NCI-H446 treated with DMSO at 0.1 percent for 48 hours (cell line): Measurements from ENCODE around the gene MEF2D.

Experiments used
- DNase-seq: peaks from one replicate; lab custom pipeline; 2025; lab: John Stamatoyannopoulos, UW

MEF2D gene

DNA sequence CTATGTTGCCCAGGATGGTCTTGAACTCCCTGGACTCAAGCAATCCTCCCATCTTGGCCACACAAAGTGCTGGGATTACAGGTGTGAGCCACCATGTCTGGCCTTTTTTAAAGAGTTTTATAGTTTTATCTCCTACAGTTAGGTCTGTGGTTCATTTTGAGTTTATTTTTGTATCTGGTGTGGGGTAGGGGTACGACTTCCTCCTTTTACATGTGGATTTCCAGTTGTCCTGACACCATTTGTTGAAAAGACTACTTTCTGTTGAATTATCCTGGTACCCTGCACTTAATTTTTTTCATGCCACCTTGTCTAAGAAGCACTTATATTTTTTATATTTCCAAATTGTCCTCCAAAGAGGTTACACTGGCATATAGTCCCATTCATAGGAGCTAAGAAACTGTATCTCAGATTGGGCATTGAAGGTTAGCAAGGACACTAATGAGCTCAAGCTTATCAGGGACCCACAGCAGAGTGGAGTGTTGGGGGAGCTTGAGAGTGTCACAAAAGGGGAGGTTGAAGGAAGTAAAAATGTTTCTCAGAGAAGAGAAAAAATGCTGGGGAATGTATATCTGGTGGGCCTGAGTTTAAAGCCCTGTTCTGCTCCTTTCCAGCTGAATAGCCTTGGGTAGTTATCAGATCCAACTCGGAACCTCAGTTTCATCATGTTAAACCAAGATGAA is 23.4 kb upstream of the MEF2D start:
- no peak for DNase-seq

- DNase-seq, result no peak
Observed at GRCh38 chr1:156522443-156522970, 21.9 kb upstream of the MEF2D start.

DNA sequence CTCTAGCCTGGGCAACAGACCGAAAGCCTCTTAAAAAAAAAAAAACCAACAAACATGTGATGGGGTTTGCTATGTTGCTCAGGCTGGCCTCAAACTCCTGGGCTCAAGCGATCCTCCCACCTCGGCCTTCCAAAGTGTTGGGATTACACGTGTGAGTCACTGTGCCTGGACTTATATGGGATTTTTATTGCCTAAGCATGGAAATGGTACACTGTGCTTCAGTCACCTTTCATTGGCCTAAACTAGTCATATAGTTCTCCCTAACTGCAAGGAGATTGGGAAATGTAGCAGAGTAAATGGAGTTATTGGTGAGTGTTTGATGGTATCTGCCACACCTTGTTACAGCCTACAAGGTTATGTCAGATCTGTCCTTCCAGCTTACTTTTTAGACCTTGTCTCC is 17.2 kb upstream of the MEF2D start:
- DNase-seq, result no peak

- no peak for DNase-seq
Observed at GRCh38 chr1:156516821-156517220, 16.2 kb upstream of the MEF2D start.

GRCh38 chr1:156515956-156516355 is 15.4 kb upstream of the MEF2D start:
- DNase-seq, result no peak

DNA sequence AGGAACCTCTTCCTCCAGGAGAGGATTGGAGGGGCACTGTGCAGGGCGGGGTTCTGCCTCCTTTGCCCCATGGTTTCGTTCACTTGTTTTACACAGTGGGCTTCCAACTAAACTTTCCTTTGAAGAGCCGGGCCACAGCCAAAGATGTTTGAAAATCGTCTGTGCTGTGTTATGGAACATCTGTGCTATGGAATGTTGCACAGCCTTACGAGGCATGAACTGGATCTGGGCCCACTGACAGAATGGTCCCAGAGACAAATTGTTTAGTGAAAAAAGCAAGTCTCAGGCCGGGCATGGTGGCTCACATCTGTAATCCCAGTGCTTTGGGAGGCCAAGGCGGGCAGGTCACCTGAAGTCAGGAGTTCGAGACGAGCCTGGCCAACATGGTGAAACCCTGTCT is 12.6 kb upstream of the MEF2D start:
- no peak for DNase-seq

DNA sequence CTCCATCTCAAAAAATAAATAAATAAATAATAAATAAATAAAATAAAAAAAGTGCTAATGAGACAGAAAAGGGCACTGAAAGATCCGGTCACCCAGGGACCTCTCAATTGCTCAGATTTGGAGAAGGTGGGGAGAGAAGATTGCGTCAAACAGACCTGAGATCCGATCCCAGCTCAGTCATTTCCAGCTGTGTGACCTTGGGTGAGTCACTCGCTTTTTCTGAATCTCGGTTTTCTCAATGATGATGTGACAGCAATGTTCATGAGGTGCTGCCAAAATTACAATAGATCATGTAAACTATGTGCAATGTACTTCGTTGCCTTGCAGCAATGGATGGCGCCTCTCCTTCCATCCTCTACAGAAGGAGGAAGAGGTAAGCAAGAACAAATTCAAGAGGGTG is 11.1 kb upstream of the MEF2D start:
- DNase-seq, result no peak

DNA sequence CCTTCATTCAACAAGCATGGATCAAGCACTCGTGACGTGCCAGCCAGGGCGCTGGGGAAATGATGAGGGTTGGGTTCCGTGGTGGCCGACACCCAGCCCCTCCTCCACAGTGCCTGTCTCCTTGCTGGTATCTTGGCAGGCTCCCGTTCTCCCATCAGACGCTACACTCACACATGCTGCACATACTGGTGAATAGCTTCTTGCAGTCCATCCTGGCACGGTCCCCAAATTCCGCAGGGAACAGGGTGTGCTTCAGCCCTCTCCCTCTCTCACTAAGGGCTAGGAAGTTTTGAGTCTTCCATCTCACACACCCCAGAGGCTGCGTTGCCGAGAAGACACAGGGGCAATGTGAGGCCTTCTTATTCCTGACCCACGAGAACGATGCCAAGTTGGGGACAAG is 10.1 kb upstream of the MEF2D start:
- DNase-seq, result peak; percentile 42

- no peak for DNase-seq
Observed at GRCh38 chr1:156509424-156510034, 9.0 kb upstream of the MEF2D start.

- no peak for DNase-seq
Observed at GRCh38 chr1:156508955-156509234, 8.3 kb upstream of the MEF2D start.

GRCh38 chr1:156508205-156508954 is 7.8 kb upstream of the MEF2D start:
- DNase-seq, result no peak

DNA sequence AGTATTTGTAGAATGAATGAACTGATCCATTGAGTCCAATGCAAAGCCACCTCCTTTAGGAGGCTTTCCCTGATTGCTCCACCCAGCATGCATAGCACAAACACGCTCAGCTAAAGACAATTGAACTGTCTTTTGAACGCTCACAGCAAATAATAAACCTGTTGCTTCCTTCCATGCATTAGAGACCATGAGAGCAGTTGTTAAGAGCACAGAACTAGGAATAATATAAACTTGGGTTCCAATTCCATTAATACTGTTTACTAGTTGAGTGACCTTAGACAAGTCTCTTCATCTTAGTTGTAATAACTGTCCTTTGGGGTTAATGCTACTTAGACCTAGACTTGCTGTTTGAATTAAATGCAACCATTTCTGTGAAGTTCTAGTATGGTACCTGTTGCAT is 5.9 kb upstream of the MEF2D start:
- no peak for DNase-seq

- no peak for DNase-seq
Observed at GRCh38 chr1:156505679-156506298, 5.2 kb upstream of the MEF2D start.

GRCh38 chr1:156504821-156505678 is 4.5 kb upstream of the MEF2D start:
- DNase-seq, result peak; percentile 97

DNA sequence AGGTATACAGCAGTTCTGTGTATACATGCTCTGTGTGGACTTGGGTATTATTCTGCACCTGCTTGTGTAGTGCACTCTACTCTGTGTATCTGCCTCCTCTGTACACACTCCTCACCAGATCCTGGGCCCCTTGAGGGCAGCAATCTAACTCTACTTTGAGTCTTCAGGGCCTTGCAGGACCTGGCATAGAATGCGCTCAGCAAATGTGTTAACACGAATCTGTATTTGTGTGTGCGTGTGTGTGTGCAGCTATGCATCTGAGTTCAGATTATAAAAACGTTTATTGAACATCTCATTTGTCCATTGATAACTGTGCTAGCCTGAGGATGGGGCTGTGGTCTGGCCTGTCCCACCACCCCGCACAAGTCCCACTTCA is 3.9 kb upstream of the MEF2D start:
- DNase-seq, result no peak

GRCh38 chr1:156503698-156504437 is 3.3 kb upstream of the MEF2D start:
- no peak for DNase-seq

DNA sequence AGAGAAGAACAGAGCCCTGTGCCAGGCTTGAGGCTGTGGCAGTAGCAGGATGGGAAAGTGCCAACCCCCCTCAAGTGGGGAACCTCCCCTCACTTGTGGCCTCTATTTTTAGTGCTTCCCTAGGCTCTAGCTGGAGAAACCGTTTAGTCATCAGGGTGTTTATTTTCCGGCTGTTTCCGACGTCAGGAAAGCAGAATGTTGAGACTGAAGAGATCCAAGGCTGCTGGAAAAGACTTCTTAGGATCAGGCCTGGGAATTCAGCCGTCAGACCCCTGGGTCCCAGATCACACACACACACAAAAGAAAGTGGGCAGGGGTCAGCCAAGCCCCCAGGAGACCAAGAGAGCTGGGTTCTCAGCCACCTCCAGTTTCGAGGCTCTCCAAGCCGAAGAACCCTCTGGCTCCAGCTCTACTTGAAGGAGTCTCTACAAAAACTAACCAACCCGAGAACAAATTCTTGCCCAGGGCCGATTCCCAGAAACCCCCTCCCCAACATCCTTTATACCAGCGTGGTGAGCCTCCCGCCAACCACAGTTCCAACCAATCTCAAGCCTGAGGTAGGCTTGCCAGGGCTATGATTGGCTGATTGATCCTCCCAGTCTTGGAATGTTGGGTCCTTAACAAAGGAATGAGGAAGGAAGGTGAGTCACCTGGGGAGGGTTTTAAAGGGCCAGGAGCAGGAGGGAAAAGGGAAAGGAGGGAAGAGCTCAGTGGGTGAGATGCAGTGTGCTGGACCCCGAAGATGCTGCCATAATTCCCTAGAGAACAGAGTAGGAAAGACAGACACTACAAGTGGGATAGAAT is 2.5 kb upstream of the MEF2D start:
- DNase-seq, result peak; percentile 59

- DNase-seq, result no peak
Observed at GRCh38 chr1:156502391-156502893, 1.9 kb upstream of the MEF2D start.

GRCh38 chr1:156500793-156501506 is 375 bp upstream of the MEF2D start:
- DNase-seq, result peak; percentile 86
